Inferior parietal cortex (tissue), 1 donor: ENCODE results near the gene MIA3.
"Not testable (repeated sequence)": the region's sequence is repeated elsewhere in the genome, so short reads cannot be mapped to it uniquely, and the experiment has no call there.

Source experiments
- DNase-seq: peaks from one replicate; pipeline ENCODE4 v3.0.0-alpha.2; 2016; ENCODE audit errors: extremely low spot score

MIA3 gene

GRCh38 chr1:222663431-222663934 is 45.6 kb downstream of the MIA3 start:
- no peak for DNase-seq

GRCh38 chr1:222665964-222666363 is 48.1 kb downstream of the MIA3 start:
- DNase-seq: no peak

- not testable (repeated sequence) for DNase-seq
Measured at GRCh38 chr1:222668184-222668583, 50.3 kb downstream of the MIA3 start.

- DNase-seq: not testable (repeated sequence)
Measured at GRCh38 chr1:222669107-222669506, 51.2 kb downstream of the MIA3 start.

GRCh38 chr1:222670110-222670509 is 52.2 kb downstream of the MIA3 start:
- no peak for DNase-seq

- DNase-seq: no peak
Measured at GRCh38 chr1:222680080-222680479, 62.2 kb downstream of the MIA3 start.

GRCh38 chr1:222691016-222691415 is 73.1 kb downstream of the MIA3 start:
- DNase-seq: no peak

GRCh38 chr1:222694927-222695326 is 77.0 kb downstream of the MIA3 start:
- DNase-seq: no peak

GRCh38 chr1:222696741-222697140 is 78.8 kb downstream of the MIA3 start:
- DNase-seq: no peak

GRCh38 chr1:222697203-222697602 is 79.3 kb downstream of the MIA3 start:
- DNase-seq: no peak

GRCh38 chr1:222697826-222698225 is 79.9 kb downstream of the MIA3 start:
- DNase-seq: no peak

GRCh38 chr1:222702210-222702609 is 84.3 kb downstream of the MIA3 start:
- DNase-seq: no peak

GRCh38 chr1:222704260-222704659 is 86.4 kb downstream of the MIA3 start:
- DNase-seq: no peak

- no peak for DNase-seq
Measured at GRCh38 chr1:222706815-222707214, 88.9 kb downstream of the MIA3 start.

GRCh38 chr1:222709700-222710153 is 91.8 kb downstream of the MIA3 start:
- no peak for DNase-seq

- peak; percentile 53 for DNase-seq
Measured at GRCh38 chr1:222711319-222712252, 93.7 kb downstream of the MIA3 start.

GRCh38 chr1:222712253-222713090 is 94.6 kb downstream of the MIA3 start, which contains the start of the genes AIDA and BROX:
Gene AIDA (minus strand): TSS chr1:222712491. CDS start chr1:222712317, 174 bp downstream.
Gene BROX (plus strand): TSS chr1:222712564. CDS start chr1:222715700, 3,136 bp downstream.
- DNase-seq: peak; percentile 90

- peak; percentile 97 for DNase-seq
Measured at GRCh38 chr1:222713091-222713961, 95.4 kb downstream of the MIA3 start.

- no peak for DNase-seq
Measured at GRCh38 chr1:222716393-222716792, 98.5 kb downstream of the MIA3 start.
